H1 (cell line): ENCODE data around the gene SOHLH2. TPM values are rescaled to one million over a fixed set of nuclear protein-coding genes. Genes with fewer than 3 reads are reported as not detected.

Experiments used
- ATF2 ChIP-seq: IDR thresholded peaks from 2 replicates; pipeline ENCODE4 v1.6.1; 2012; ENCODE audit warnings: low read length, inconsistent platforms
- GTF2F1 ChIP-seq: IDR thresholded peaks from 2 replicates; pipeline ENCODE4 v1.6.1; 2012; ENCODE audit warnings: low read depth, low read length, improper control_type of control experiment, borderline replicate concordance
- JUND ChIP-seq: IDR thresholded peaks from 2 replicates; pipeline ENCODE4 v1.6.1; 2011; ENCODE audit warnings: mild to moderate bottlenecking, improper control_type of control experiment, low read length
- polyA plus RNA-seq, 7 experiments: library from polyadenylated mRNA; depleted of rRNA in 3 of 7; stranded (reverse) in 5 of 7; unstranded in 2 of 7; fragments of >200 nt in 5 of 7; fragments of 200-250 nt in 2 of 7; gene quantifications; 1 replicate in 5 of 7; 2 replicates in 1 of 7; 4 replicates in 1 of 7; pipeline versions ENCODE4 v1.2.1 to v1.2.3, GENCODE V29; 2011 to 2013; ENCODE audit warnings: missing spikeins in 2 of 7, mixed read lengths in 2 of 7
- total RNA-seq: library from RNA; stranded (reverse); fragmentation: NEBNext Ultra II Directional; extraction: Animal tissue kit (Norgen Biotek cat#: 25700); gene quantifications from 2 replicates; pipeline ENCODE4 v1.2.1, GENCODE V29; 2021

Gene SOHLH2
- total and polyA plus RNA-seq, 2 of the 8 experiments (the other 6 are each of a cell fraction or from before 2014, with no cell fraction given), result 6.8 to 10.3 TPM

DNA sequence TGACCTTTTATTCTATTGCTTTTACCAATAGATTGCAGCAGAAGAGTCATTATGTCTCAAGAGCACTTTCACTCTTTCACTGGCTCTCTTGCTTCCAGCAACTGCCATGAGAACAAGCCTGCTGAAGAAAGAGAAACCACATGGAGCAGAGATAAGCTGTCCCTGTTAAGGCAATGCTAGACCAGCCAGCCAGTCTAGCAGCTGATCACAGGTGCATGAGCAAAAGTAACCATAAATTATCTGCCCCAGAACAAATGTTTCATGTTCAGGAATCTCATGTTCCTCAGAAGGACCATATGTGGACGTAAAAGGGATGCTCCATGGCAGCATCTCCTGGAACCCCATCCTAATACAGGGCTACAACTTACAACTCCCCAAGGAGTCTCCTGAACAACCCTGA is 62.8 kb downstream of the SOHLH2 start (continued):
- TF ChIP-seq ATF2, result no peak
- no peak for TF ChIP-seq JUND
- TF ChIP-seq GTF2F1, result no peak
